ENCODE data around the gene DNASE2B. TPM values are rescaled to one million over a fixed set of nuclear protein-coding genes. Genes with fewer than 3 reads are reported as not detected.

Gene DNASE2B
- total RNA-seq, 1 experiment from 2014 or later: not detected

DNA sequence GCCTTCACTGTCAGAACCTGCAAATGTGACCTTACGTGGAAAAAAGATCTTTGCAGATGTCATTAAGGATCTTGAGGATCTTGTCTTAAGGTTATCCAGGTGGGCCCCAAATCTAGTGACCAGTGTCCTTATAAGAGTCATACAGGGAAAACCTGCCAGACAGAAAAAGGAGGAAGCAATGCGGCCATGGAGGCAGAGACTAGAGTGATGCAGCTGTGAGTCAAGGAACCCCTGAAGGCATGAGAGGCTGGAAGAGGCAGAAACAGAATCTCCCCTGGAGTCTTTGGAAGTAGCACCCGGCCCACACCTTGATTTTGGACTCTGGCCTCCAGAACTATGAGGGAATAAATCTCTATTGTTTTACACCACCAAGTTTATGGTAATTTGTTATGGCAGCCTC lies 36.5 kb upstream of the DNASE2B start:
- no peak overlapping the region for H2BK5ac ChIP-seq (ENCODE audit: insufficient read length, low read length)
- H3K36me3 Mint-ChIP-seq (ENCODE audit: insufficient read depth in 1 of 3, low read depth in 3 of 3): no peaks in the 10 kb centered on the region
- H3K4me2 ChIP-seq (ENCODE audit: insufficient read depth, insufficient read length, low read length): no peak overlapping the region
- H3K27me3 ChIP-seq (ENCODE audit: insufficient read depth, low read length): no peaks in the 10 kb centered on the region
- no peak overlapping the region for H4K5ac ChIP-seq (ENCODE audit: insufficient read length, low read depth, low read length)
- H3K79me1 ChIP-seq (ENCODE audit: insufficient read depth, low read depth, low read length, poor library complexity, severe bottlenecking): no peaks in the 10 kb centered on the region
- no peaks in the 10 kb centered on the region for H3K4me1 ChIP-seq (ENCODE audit: insufficient read depth, low read length)
- H3K56ac ChIP-seq (ENCODE audit: insufficient read length, low read depth, low read length): no peak overlapping the region
- H3K18ac ChIP-seq (ENCODE audit: insufficient read length, low read depth, low read length): no peak overlapping the region
- no peak overlapping the region for H2AK5ac ChIP-seq (ENCODE audit: insufficient read length, low read length)
- no peaks in the 10 kb centered on the region for H3K79me2 ChIP-seq (ENCODE audit: insufficient read depth, low read length)
- H2AFZ ChIP-seq (ENCODE audit: low read length): no peak overlapping the region
- no peak overlapping the region for H3K4me3 Mint-ChIP-seq
- no peak overlapping the region for H3K14ac ChIP-seq (ENCODE audit: insufficient read depth, low read length)
- no peaks in the 10 kb centered on the region for H3K9me3 ChIP-seq (ENCODE audit: control insufficient read depth, low read depth, low read length)
- H3K4ac ChIP-seq (ENCODE audit: low read depth, low read length): no peak overlapping the region
- H3K27me3 Mint-ChIP-seq (ENCODE audit: low read depth): no peaks in the 10 kb centered on the region; the same call in 1 of the 2 replicates
- no peak overlapping the region for H4K91ac ChIP-seq (ENCODE audit: insufficient read length, low read depth, low read length)
- DNase-seq: no peak
- no peaks in the 10 kb centered on the region for H3K4me1 Mint-ChIP-seq
- TF ChIP-seq CTCF (conservative IDR thresholded peaks at IDR 0.05): no peak
- H3K27ac ChIP-seq (ENCODE audit: insufficient read length, low read depth, low read length): no peak overlapping the region
- H3K9me3 Mint-ChIP-seq: no peaks in the 10 kb centered on the region
- H2BK15ac ChIP-seq (ENCODE audit: low read depth, low read length): no peak overlapping the region
- H2BK120ac ChIP-seq (ENCODE audit: low read depth, low read length, poor library complexity, severe bottlenecking): no peak overlapping the region
- no peak overlapping the region for H3T11ph ChIP-seq (ENCODE audit: low read length)
- H3K27ac Mint-ChIP-seq: peak overlapping the region in 1 of 3 experiments; percentile 7; a peak in 1 of 7 replicates
- no peak overlapping the region for H2BK12ac ChIP-seq (ENCODE audit: insufficient read length, low read depth, low read length)
- no peak overlapping the region for H4K8ac ChIP-seq (replicated peaks; ENCODE audit: insufficient read length, low read depth, low read length)
- H3K23me2 ChIP-seq (ENCODE audit: insufficient read length, low read depth, low read length, poor library complexity, severe bottlenecking): no peaks in the 10 kb centered on the region
- no CpG with 5 or more reads among the region's 3 CpGs for WGBS (ENCODE audit: extremely low coverage, insufficient read length, low lambda C conversion rate)
- H3K23ac ChIP-seq (ENCODE audit: insufficient read length, low read depth, low read length): no peak overlapping the region
- no peak overlapping the region for H3K9ac ChIP-seq (ENCODE audit: extremely low read depth, insufficient read length, low read length)
- H4K20me1 ChIP-seq (ENCODE audit: control insufficient read depth, insufficient read depth, insufficient read length): no peaks in the 10 kb centered on the region
- H2BK20ac ChIP-seq (ENCODE audit: low read depth, low read length, poor library complexity, severe bottlenecking): no peak overlapping the region

Measured in H9 (cell line).